Measurements from ENCODE around the gene MFSD12.

MFSD12 gene

DNA sequence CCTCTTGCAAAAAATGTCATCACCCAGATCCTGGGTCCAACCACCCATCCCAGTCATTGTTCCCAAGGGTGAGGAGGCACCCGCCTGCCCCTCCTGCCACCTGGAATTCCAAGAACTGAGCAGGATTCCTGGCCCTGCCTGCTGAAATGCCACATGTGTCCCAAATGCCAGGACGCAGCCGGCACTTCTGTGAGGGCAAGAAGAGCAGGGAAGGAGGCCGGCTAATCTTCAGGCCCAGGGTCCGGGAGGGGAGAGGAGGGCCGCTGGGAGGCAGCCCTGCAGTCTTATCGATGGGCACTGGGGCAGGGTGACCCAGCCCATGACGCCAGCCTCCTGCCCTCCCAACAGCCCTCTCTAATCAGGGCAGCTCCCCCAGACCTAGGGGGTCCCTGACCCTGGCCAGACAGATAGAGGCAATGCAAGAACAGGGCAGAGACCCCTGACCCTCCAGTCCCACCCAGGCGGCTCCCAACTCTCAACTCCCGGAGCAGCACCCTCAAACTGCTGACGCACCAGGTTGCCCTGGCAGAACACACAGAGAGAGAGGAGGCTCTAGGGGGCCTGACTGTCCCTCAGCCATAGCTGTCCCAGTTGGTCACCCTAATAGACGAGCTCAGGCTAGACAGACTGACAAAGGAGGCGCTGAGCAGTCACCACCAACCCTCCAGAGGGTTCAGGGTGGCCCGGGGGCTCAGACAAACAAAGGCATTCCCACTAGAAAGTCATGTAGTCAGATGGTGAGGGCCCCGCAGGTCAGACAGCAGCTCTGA, 1.5 kb downstream of the MFSD12 start:
- no peak for DNase-seq

DNA sequence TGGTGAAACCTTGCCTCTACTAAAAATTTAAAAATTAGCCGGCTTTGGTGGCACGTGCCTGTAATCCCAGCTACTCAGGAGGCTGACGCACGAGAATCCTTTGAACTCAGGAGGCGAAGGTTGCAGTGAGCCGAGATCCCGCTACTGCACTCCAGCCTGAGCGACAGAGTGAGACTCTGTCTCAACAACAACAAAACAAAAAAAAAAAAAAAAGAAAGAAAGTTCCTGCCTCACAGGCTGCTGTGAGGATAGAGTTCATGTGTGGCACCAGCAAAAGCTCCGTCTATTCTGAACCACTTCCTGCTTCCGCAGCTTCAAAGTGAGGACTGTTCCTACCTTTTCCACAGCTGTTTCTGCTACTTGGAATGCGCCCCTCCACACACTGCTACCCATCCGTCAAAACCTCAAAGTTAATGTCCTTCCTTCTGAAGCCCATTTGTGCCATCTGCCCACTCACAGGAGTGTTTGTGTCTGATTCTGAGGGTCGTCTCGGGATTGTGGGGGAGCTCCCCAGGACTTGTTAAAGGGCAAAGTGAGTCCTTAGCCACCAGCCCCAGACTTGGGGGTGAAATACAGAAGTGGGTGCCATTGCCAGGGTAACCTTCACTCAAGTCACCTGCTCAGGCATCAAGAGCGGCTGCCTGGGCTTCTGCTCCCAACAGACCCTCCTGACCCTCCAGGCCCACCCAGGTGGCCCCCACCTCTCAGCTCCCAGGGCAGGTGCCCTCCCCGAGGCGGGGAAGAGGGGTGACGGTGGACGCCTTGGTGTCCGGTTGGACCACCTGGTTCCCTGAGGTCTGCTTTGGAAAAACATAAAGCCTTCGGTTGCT, 2.9 kb downstream of the MFSD12 start:
- DNase-seq = peak; percentile 50

DNA sequence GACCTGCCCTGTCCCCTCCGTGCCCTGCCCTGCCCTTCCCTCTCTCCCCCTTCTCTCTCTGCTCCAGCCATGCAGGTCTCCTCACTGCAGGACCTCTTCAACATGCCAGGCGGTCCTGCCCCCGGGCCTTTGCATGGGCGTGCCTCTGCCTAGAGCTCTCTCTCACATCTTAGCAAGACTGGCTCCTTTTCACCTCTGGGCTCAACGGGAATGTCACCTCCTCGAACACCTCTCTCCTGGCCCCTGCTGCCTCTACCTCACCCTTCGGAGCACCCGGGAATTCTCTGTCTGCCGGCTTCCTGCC, 5.6 kb downstream of the MFSD12 start:
- DNase-seq = no peak

DNA sequence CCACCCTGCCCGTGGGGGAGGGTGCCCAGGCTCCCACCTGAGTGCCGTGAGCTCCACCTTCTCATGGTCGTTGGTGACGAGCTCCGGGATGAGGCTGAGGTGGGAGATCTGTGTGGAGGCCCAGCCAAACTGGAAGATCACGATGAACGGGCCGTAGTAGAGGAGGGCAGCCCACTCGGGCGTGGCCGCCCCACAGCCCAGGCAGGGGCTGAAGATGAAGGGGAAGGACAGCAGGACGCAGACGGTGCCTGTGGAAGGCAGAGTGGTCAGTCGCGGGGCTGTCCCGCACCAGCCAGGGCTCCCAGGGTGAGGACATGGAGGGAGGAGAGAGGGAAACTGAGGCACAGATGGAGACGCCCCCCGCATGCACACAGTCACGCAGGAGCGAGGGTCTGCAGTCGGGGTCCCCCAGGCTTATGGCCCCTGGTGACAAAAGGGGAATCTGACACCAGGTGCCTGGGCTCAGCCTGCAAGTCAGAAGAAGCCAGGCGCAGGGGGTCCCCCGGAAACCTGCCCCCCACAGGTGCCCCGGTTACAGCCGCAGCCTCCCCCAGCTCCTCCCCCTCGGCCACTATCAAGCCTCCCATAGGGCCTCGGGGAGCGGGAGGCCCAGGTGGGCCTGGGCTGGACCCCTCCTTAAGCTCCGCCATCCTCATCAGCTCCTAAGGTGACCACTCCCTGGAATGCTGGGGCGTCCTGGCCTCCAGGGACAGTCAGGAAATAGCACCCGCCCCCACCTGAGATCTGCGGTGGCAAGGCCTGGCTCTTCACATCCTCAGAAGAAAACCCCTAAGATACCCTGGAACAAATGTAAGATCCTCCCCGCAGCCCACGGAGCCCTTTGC, 6.2 kb downstream of the MFSD12 start:
- no peak for DNase-seq

DNA sequence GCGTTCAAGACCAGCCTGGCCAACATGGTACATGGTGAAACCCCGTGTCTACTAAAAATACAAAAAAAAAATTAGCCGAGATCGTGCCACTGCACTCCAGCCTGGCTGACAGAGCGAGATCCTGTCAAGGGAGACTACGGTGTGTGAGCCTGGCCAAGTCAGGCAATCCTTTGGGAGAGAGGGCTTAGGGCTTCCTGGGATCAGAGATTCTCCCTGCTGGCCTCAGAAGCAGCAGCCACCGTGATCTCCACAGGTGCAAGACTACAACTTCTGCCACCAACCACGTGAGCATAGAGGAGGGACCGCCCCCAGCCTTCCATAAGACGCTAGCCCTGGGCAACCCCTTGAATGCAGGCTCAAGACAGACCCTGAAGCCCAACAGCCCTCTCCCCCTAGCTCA, 7.6 kb downstream of the MFSD12 start:
- DNase-seq = no peak

DNA sequence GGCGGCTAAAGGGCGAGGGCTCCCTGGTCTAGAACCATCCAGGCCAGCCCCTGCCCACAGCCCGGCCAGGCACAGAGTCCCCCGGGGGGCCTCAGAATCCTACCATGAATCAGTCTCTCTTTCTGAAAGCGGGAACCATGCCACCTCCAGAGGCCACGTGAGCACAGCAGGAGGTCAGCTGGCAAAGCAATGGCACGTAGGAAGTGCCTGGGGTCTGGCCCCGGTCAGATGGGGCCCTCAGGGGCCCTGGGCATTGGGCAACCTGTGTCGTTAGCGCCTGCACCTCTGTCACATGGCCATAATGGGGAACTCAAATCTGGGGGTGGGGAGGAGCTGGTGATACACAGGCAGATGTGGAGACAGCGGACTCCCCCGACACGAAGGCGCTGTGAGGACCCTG, 8.8 kb downstream of the MFSD12 start:
- DNase-seq = no peak

DNA sequence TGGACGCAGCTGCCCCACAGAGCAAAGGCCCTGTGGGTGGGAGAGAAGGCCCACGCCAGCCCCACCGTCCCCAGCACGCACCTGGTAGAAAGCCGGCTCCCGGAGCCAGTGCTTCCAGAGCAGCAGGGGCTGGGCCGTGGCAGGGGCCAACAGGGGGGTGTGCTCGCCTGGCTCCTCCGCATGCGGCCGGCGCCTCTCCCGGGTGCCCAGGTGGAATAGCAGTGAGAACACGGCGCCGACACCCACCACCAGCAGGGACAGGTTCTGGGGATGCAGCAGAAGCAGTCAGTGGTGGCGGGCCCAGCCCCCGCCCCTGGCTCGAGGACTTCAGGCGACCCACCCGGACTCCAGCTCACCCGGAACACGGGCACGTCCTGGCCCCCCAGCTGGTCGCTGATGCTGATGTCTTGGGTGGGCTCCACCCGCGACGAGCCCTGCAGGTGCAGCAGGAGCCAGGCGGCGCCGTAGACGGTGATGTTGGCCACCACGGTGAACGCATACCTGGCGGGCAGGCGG, 9.6 kb downstream of the MFSD12 start:
- DNase-seq = no peak

DNA sequence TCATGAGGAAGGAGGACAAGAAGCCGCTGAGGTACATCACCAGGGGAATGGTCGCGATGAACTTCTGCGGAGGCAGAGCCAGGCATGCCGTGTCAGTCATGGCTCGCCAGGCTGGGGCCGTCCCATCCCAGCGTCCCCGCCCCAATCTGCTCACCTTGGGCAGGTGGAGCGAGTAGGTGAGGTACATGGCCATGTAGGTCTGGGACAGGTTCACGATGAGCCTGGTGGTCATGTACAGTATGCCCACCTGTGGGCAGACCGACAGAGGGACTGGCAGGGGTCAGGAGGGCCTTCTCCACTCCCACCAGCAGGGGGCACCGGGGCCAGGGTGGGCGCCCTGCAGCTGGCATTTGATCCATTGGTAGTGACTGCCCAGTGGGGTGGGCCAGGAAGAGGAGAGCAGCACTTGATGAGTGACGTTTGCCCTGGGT, 10.1 kb downstream of the MFSD12 start:
- DNase-seq = peak; percentile 49

DNA sequence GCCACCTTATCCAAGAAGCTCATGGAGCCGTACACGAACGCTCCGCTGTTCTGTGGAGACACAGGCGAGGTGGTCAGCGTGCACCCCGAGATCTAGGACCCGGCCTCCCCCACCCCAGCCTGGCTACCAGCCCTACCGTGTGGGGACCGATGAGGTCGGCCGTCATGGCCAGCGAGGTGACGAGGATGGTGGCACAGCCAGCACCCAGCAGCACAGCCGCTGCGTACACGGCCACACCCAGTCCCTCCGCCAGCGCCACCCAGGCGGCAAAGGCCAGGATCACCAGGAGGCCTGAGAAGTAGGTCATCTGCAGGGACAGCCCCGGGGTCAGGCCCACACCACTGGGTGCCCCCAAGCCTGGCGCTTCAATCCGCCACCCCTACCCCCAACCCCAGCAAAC, 11.3 kb downstream of the MFSD12 start:
- no peak for DNase-seq

DNA sequence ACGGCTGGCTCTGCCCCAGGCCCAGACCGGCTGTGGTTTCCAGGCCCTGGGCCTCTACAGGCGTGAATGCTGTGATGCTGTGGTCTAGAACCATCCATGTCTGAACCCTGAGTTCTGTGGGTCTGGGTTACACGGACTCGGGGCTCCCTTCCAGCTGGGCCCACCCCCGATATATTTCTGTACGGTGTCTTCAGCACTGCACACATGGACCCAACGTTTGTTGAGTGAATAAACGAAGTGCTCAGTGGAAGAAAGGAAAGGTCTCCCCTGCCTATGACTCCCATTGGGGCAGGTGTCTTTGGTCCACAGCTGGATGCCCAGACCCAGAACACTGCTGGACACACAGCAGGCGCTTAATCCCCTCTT, 11.7 kb downstream of the MFSD12 start:
- DNase-seq = no peak

DNA sequence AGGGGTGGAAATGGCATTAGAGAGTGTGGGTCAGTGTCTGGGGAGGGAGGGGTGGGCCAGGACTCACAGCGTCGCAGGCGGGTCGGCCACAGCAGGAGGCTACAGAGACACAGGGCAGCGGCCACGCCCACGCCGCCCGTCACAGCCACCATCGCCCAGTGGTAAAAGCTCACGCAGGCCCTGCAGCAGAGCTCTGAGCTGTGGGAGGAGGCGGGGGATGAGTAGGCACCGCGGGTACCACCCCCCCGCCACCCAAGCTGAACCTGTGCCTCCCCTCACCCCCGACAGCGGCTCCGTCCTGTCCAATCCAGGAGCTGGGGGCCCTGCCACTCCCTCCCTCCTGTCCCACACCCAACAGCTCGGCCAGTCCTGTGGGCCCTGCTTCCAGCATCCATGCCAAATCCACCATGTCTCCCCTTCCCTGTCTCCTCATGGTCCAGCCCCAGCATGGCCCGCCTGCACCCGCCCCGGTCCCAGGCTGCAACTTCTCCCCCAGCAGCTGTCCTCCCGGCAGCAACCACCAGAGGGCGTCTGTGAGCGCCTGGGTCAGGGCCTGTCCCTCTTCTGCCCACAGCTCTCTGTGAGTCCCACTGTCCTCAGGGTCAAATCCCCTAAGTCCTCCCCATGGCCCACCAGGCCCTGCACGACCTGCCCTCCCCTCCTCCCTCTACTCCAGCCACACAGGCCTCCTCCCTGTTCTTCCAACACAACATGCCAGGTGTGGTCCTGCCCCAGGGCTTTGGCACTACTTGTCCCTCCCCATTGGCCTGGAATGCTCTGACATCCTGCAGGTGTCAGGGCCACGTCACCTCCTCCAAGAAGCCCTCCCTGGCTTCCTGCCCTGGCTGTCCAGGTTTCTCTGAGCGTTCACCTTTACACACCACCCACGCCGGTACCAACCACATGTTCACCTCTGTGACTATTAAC, 12.4 kb downstream of the MFSD12 start:
- peak; percentile 87 for DNase-seq

DNA sequence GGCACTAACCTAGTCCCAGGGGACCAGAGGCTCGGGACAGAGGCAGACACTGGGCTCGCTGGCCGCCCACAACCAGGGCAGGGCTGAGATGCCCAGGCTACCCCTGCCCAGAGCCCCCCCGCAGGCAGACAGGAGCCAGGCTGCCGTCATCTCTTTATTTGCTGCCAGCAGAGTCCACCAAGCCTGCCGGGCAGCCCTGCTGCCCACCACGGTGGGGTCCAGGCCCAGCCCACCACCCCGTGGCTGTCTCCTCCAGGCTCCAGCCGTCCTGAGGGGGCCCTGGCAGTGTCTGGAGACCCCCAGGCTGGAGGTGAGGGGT, 13.4 kb downstream of the MFSD12 start:
- no peak for DNase-seq

DNA sequence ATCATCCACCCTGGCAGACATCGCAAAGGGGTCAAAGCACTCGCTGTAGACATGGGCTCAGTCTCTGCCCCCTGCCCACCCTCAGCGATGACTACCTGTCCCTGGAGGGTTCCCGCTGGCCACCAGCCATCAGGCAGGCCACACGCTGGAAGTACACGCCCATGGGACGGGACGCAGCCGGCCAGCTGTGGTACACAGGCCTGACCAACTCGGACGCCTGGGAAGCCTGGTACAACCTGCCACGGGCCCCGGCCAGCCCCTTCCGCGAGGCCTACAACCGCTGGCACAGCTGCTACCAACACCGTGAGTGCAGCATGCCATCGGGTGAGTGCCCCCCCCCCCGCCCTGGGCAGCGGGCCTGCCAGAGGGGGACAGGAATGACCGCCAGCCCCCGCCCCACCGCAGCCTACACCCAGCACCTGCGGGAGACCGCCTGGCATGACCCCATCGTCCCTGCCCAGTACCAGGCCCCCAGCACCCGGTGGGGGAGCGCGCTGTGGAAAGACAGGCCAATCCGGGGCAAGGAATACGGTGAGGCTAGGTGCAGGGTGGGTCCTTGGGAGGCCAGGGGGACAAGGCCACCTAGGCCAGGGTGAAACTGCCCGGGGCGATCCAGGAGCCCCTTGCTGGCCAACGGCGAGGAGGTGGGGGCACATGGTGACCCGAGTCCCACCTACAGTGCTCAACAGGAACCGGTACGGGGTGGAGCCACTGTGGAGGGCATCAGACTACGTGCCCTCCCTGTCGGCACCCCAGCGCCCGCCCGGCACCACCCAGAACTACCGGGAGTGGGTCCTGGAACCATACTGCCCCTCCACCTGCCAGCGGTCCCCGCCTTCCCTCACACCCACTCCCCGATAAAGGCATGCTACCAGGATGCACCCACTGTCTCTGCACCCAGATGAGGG, 14.0 kb downstream of the MFSD12 start:
- DNase-seq = no peak

DNA sequence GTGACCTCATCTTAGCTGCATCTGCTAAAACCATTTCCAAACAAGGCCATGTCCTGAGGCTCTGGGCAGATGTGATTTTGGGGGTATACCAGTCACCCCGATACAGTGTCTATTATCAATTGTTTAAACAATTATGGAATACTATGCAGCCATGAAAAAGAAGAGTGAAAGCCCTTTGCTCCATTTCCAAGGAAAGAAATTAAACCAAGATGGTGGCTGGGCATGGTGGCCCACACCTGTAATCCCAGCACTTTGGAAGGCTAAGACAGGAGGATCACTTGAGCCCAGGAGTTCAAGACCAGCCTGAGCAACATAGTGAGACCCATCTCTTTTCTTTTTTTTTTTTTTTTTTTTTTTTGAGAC, 17.6 kb downstream of the MFSD12 start:
- no peak for DNase-seq

DNA sequence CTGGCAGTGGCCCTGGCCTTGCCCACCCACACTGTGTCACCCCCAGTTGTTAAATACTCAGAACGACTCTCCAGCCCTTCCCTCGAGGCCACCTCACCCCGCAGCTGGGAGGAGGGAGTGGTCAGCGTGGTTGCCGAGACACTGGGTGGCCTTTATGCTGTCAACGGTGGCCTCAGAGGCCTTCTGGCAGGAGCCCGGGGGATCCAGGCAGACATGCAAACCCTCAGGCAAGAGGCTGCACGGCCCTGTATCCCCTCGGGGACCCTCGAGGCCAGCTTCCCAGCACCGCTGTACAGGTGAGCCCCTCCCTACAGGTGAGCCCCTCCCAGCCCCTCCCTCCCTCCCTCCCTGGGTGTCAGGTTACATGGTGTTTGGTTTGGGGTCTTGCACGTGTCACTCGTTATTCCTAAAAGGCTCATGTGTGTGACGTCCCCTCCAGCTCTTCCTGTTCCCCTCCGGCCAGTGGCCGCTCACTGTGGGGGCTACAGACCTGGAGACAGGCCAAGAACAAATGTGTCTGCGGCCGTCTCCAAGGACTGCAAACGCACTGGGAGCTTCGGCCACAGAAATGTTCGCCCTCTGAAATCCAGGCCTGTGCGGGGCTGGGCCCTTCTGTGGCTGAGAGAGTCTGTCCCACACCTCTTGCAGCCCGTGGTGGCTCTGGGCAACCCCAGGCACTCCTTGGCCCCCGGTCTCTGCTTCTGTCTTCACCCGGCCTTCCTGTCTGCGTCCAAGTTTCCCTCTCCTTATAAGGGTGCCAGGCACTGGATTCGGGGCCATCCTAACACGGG, 18.2 kb downstream of the MFSD12 start, which contains the start of gene TEKTIP1:
TEKTIP1 (plus strand) TSS at position 210 of the 791 bp plus-strand sequence; CDS start at position 214, 4 bp downstream.
- no peak for DNase-seq

DNA sequence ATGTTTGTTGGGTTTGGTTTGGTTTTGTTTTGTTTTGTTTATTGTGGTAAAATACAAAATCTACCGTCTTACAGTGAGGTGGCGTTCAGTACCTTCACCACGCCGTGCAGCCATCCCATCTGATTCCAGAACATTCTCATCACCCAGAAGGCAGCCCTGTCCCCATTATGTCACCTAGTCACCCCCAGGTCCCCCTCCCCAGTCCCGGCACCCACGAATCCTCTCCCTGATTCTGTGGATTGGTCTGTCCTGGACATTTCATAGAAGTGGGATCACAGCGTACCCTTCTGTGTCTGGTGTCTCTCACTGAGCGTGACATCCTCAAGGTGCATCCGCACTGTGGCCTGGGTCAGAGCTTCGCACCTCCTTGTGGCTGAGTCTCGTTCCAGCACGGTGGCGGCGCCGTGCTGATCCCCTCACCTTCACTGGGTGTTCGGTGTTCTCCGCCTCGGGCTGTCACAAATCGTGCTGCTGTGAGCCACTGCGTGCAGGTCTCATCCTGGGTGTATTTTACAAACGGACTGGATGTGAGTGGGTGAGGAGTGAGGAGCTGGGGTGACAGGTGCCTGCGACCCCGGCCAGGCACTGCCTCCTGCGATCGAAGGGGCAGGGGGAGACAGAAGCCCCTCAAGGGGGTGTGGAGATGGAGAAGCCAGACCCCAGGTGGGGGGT, 19.0 kb downstream of the MFSD12 start:
- no peak for DNase-seq

DNA sequence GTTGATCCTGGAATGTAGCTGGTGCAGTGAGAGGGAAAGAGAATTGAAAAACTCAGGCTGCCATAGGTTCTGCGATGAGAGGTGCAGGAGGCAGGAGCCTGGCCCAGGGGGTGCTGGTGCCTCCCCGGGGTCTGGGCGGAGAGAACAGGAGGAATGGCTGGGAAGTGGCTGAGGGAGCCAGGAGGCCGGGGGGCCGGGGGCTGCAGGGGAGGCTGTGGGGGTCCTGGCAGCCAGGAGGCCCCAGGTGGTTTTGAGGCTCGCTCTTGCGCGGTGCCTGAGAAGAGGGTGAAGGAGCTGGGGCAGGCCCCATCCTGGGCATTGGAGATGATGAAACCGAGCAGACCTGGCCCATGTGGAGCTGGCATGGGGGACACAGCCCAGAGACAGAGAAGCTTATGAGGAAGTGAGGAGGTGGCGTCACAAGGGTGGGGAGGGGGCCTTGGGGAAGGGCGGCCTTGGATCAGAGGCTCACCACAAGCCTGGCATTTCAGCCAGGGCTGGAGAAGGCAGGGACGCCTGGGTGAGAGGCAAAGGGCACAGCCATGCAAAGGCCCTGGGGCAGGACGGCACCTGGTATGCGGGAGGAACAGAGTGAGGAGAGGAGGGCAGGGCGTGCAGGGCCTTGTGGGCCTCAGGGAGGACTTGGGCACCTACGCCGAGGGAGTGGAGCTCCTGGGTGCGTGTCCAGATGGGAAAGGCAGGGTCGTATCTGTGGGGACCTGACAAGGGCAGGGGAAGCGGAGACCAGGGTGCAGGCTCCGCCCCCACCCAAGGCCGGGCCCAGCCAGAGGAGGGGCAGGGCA, 19.7 kb downstream of the MFSD12 start:
- no peak for DNase-seq

DNA sequence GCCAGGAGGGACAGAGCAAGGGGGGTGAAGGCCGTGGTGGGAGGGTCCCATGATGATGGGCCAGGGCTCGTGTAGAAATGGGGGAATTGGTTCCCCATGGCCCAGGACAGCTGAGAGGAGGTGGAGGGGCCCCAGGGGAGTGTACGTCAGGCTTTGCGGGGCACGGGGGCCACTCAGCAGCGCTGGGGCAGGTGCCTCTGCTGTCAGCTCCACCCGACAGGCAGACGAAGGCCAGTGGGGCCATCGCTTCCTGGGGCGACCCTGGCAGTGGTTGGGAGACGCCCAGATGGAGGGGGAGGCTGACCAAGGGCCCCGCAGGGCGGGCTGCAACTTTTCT, 20.3 kb downstream of the MFSD12 start:
- no peak for DNase-seq
